DMS79 (cell line): ENCODE results near the gene CDH24.
"Not testable (repeated sequence)": the region's sequence is repeated elsewhere in the genome, so short reads cannot be mapped to it uniquely, and the experiment has no call there.

Source experiments
- DNase-seq: peaks from one replicate; lab custom pipeline; 2025; lab: John Stamatoyannopoulos, UW

CDH24 gene

GRCh38 chr14:23018107-23018506 lies 39.2 kb downstream of the CDH24 start:
- DNase-seq, result no peak

GRCh38 chr14:23017091-23017490 lies 40.2 kb downstream of the CDH24 start:
- DNase-seq, result no peak

GRCh38 chr14:23015618-23016017 lies 41.7 kb downstream of the CDH24 start:
- no peak for DNase-seq

- not testable (repeated sequence) for DNase-seq
These were observed 43.6 kb downstream of the CDH24 start for GRCh38 chr14:23013749-23014054.

- no peak for DNase-seq
These were observed 44.1 kb downstream of the CDH24 start for GRCh38 chr14:23013054-23013748.

- peak; percentile 47 for DNase-seq
These were observed 47.2 kb downstream of the CDH24 start, which contains the start of gene C14orf93 for GRCh38 chr14:23009939-23010726. Gene C14orf93, minus strand, starts transcription at chr14:23010143. Its CDS starts 11,120 bp downstream, at chr14:22999023.

GRCh38 chr14:23009483-23009938 lies 47.8 kb downstream of the CDH24 start:
- peak; percentile 26 for DNase-seq

- peak; percentile 82 for DNase-seq
These were observed 48.5 kb downstream of the CDH24 start for GRCh38 chr14:23008831-23009230.

- peak; percentile 100 for DNase-seq
These were observed 50.5 kb downstream of the CDH24 start for GRCh38 chr14:23006544-23007419.

GRCh38 chr14:23006188-23006534 lies 51.2 kb downstream of the CDH24 start:
- DNase-seq, result no peak

GRCh38 chr14:23005451-23006187 lies 51.7 kb downstream of the CDH24 start:
- no peak for DNase-seq

GRCh38 chr14:23004274-23004673 lies 53.0 kb downstream of the CDH24 start:
- not testable (repeated sequence) for DNase-seq

- DNase-seq, result no peak
These were observed 54.7 kb downstream of the CDH24 start for GRCh38 chr14:23002592-23002991.

- no peak for DNase-seq
These were observed 56.5 kb downstream of the CDH24 start for GRCh38 chr14:23000860-23001259.

GRCh38 chr14:22998329-22999012 lies 58.8 kb downstream of the CDH24 start:
- no peak for DNase-seq

GRCh38 chr14:22997676-22998323 lies 59.5 kb downstream of the CDH24 start:
- no peak for DNase-seq
